ENCODE data around the gene ZMYND10. TPM values are rescaled to one million over a fixed set of nuclear protein-coding genes. Genes with fewer than 3 reads are reported as not detected.

ZMYND10 gene
- total and polyA plus RNA-seq, 9 of the 15 experiments (the other 6 are each of a cell fraction or from before 2014, with no cell fraction given): 0.20 to 2.8 (median 0.70) TPM

- TF ChIP-seq ATF6 (CRISPR knock-in tag; IDR thresholded peaks at IDR 0.05) (no peak; the same call in 1 of the 2 replicates), ZNF12 (CRISPR knock-in tag; IDR thresholded peaks at IDR 0.05) (no peak; the same call in 1 of the 2 replicates), ZNF445 (CRISPR knock-in tag; IDR thresholded peaks at IDR 0.05; ENCODE audit: low read depth) (no peak), SPI1 (IDR thresholded peaks at IDR 0.05; ENCODE audit: borderline replicate concordance, low read depth, low read length) (no peak), NCOA4 (IDR thresholded peaks at IDR 0.05; ENCODE audit: partially characterized antibody) (no peak), NCOA1 (IDR thresholded peaks at IDR 0.05; ENCODE audit: low read depth) (no peak), MAFG (tag; conservative IDR thresholded peaks at IDR 0.05) (no peak), OTX1 (CRISPR knock-in tag; IDR thresholded peaks at IDR 0.05) (no peak), ZNF274 (IDR thresholded peaks at IDR 0.05; ENCODE audit: borderline replicate concordance, low read depth, low read length) (no peak), TAF9B (IDR thresholded peaks at IDR 0.05; ENCODE audit: partially characterized antibody) (no peak), SMARCA5 (IDR thresholded peaks at IDR 0.05) (no peak), FOXO4 (CRISPR knock-in tag; IDR thresholded peaks at IDR 0.05) (no peak), EWSR1 (IDR thresholded peaks at IDR 0.05; ENCODE audit: borderline replicate concordance, low read depth, partially characterized antibody) (no peak), ILK (tag; IDR thresholded peaks at IDR 0.05; ENCODE audit: borderline replicate concordance, low read depth) (no peak), ZNF165 (CRISPR knock-in tag; IDR thresholded peaks at IDR 0.05; ENCODE audit: borderline replicate concordance) (no peak), RFX7 (CRISPR knock-in tag; IDR thresholded peaks at IDR 0.05) (no peak), MAX (CRISPR knock-in tag; IDR thresholded peaks at IDR 0.05) (peak; percentile 77), SMARCB1 (IDR thresholded peaks at IDR 0.05; ENCODE audit: insufficient read length, low read depth) (no peak), HMG20A (CRISPR knock-in tag; conservative IDR thresholded peaks at IDR 0.05) (no peak), SMARCA4 (IDR thresholded peaks at IDR 0.05) (no peak), ZBTB43 (CRISPR knock-in tag; IDR thresholded peaks at IDR 0.05) (no peak), GTF2F1 (IDR thresholded peaks at IDR 0.05; ENCODE audit: low read depth, low read length) (no peak), TCF7L2 (IDR thresholded peaks at IDR 0.05; ENCODE audit: low read depth, low read length) (no peak), LCOR (CRISPR knock-in tag; IDR thresholded peaks at IDR 0.05) (no peak), ZC3H11A (IDR thresholded peaks at IDR 0.05; ENCODE audit: low read depth, low read length) (no peak), PHF8 (IDR thresholded peaks at IDR 0.05; ENCODE audit: borderline replicate concordance, low read length) (peak; percentile 86)
Observed at GRCh38 chr3:50350527-50351322, 5.2 kb upstream of the ZMYND10 start, which contains the start of the genes CYB561D2 and NPRL2 (continued).

Measured in K562 (cell line).